Measurements from ENCODE around the gene CCDC15.

GRCh38 chr11:125082611-125083311 lies 128.8 kb downstream of the CCDC15 start:
- TF ChIP-seq, protein P1, sequence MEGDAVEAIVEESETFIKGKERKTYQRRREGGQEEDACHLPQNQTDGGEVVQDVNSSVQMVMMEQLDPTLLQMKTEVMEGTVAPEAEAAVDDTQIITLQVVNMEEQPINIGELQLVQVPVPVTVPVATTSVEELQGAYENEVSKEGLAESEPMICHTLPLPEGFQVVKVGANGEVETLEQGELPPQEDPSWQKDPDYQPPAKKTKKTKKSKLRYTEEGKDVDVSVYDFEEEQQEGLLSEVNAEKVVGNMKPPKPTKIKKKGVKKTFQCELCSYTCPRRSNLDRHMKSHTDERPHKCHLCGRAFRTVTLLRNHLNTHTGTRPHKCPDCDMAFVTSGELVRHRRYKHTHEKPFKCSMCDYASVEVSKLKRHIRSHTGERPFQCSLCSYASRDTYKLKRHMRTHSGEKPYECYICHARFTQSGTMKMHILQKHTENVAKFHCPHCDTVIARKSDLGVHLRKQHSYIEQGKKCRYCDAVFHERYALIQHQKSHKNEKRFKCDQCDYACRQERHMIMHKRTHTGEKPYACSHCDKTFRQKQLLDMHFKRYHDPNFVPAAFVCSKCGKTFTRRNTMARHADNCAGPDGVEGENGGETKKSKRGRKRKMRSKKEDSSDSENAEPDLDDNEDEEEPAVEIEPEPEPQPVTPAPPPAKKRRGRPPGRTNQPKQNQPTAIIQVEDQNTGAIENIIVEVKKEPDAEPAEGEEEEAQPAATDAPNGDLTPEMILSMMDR (IDR thresholded peaks at IDR 0.05 in 4 of 5, conservative IDR thresholded peaks at IDR 0.05 in 1 of 5), result no peak
- TF ChIP-seq POLR2A (IDR thresholded peaks at IDR 0.05), result no peak
